GM23338 (cell line): ENCODE data around the gene KAT2B. TPM values are rescaled to one million over a fixed set of nuclear protein-coding genes. Genes with fewer than 3 reads are reported as not detected.

ENCODE experiments used
- ATAC-seq: fragments of 200-7000 bp; cut with Tn5 transposase; 3 replicates; pipeline ENCODE4 v1.9.1; 2020
- DNase-seq: peaks from one replicate; pipeline ENCODE4 v3.0.0-alpha.2; 2015; ENCODE audit warnings: low spot score
- H2AFZ ChIP-seq: fragments of 200-600 bp; sonication (generic); 2 replicates; pipeline ENCODE4 v1.8.0; 2016; ENCODE audit warnings: antibody characterized with exemption, mild to moderate bottlenecking, moderate library complexity
- H3F3A ChIP-seq: fragments of 200-600 bp; sonication (generic); replicated peaks from 2 replicates; pipeline ENCODE4 v1.8.0; 2017; ENCODE audit warnings: antibody characterized with exemption, mixed run types, low read depth
- H3K27ac ChIP-seq: fragments of 200-600 bp; sonication (generic); 2 replicates; pipeline ENCODE4 v1.6.1; 2016; ENCODE audit warnings: low read depth
- H3K27me3 ChIP-seq: fragments of 200-600 bp; sonication (generic); 2 replicates; pipeline ENCODE4 v1.8.0; 2016; ENCODE audit warnings: mild to moderate bottlenecking, mixed run types, moderate library complexity; ENCODE audit not compliant: insufficient read depth
- H3K36me3 ChIP-seq: fragments of 200-600 bp; sonication (generic); 2 replicates; pipeline ENCODE4 v1.8.0; 2016; ENCODE audit warnings: mild to moderate bottlenecking; ENCODE audit not compliant: insufficient read depth
- H3K4me1 ChIP-seq: fragments of 200-600 bp; sonication (generic); 2 replicates; pipeline ENCODE4 v1.8.0; 2016; ENCODE audit warnings: mild to moderate bottlenecking, moderate library complexity; ENCODE audit not compliant: insufficient read depth
- H3K4me2 ChIP-seq: fragments of 200-600 bp; sonication (generic); 2 replicates; pipeline ENCODE4 v1.7.1; 2017; ENCODE audit warnings: mixed run types
- H3K4me3 ChIP-seq: fragments of 200-600 bp; sonication (generic); 2 replicates; pipeline ENCODE4 v1.6.1; 2016; ENCODE audit warnings: mixed run types
- H3K79me2 ChIP-seq: fragments of 200-600 bp; sonication (generic); replicated peaks from 2 replicates; pipeline ENCODE4 v1.8.0; 2017; ENCODE audit warnings: mild to moderate bottlenecking; ENCODE audit not compliant: insufficient read depth
- H3K9me2 ChIP-seq: fragments of 200-600 bp; sonication (generic); 2 replicates; pipeline ENCODE4 v1.8.0; 2017; ENCODE audit not compliant: insufficient read depth
- H4K20me1 ChIP-seq: fragments of 200-600 bp; sonication (generic); replicated peaks from 2 replicates; pipeline ENCODE4 v1.8.0; 2017; ENCODE audit warnings: mild to moderate bottlenecking; ENCODE audit not compliant: insufficient read depth
- H3K27ac Mint-ChIP-seq: 2 replicates; pipeline ENCODE4 v1.8.0; 2020; ENCODE audit warnings: inconsistent platforms, mild to moderate bottlenecking, moderate library complexity, mixed read lengths
- H3K27me3 Mint-ChIP-seq: 3 replicates; pipeline ENCODE4 v1.8.0; 2022; ENCODE audit warnings: low read depth, mild to moderate bottlenecking, moderate library complexity, mixed read lengths, inconsistent platforms; ENCODE audit not compliant: insufficient read depth, poor library complexity
- H3K36me3 Mint-ChIP-seq: 3 replicates; pipeline ENCODE4 v1.8.0; 2021; ENCODE audit warnings: low read depth, mild to moderate bottlenecking, inconsistent platforms, moderate library complexity, mixed read lengths
- H3K4me1 Mint-ChIP-seq: 3 replicates; pipeline ENCODE4 v1.8.0; 2020; ENCODE audit warnings: mild to moderate bottlenecking, inconsistent platforms, mixed read lengths
- H3K4me3 Mint-ChIP-seq: 3 replicates; pipeline ENCODE4 v1.8.0; 2021; ENCODE audit warnings: moderate library complexity, mild to moderate bottlenecking, inconsistent platforms, mixed read lengths
- H3K9me3 Mint-ChIP-seq: 3 replicates; pipeline ENCODE4 v1.8.0; 2020; ENCODE audit warnings: moderate library complexity, mild to moderate bottlenecking, inconsistent platforms, mixed read lengths
- CREB1 ChIP-seq: fragments of 250-450 bp; sonication (Bioruptor Pico); IDR thresholded peaks from 2 replicates; pipeline ENCODE4 v1.5.0; 2020; ENCODE audit warnings: low read depth, mild to moderate bottlenecking, moderate library complexity
- CTCF ChIP-seq, 2 experiments: fragments of 200-600 bp in 1 of 2; sonication (generic) in 1 of 2; conservative IDR thresholded peaks; 2 replicates each; pipeline versions ENCODE4 v1.5.1 to v1.6.1; 2016 to 2017; ENCODE audit warnings: antibody characterized with exemption in 2 of 2, low read depth in 2 of 2, mild to moderate bottlenecking in 2 of 2, moderate library complexity in 1 of 2
- ETS1 ChIP-seq: IDR thresholded peaks from 2 replicates; pipeline ENCODE4 v1.6.1; 2016; ENCODE audit warnings: antibody characterized with exemption
- EZH2 ChIP-seq: fragments of 200-600 bp; sonication (generic); IDR thresholded peaks from one replicate; pipeline ENCODE4 v1.8.0; 2017; ENCODE audit warnings: antibody characterized with exemption, mild to moderate bottlenecking, low read depth; ENCODE audit not compliant: unreplicated experiment
- EZH2phosphoT487 ChIP-seq: fragments of 200-600 bp; sonication (generic); IDR thresholded peaks from one replicate; pipeline ENCODE4 v1.8.1; 2018; ENCODE audit warnings: antibody characterized with exemption; ENCODE audit not compliant: unreplicated experiment
- JUNB ChIP-seq: IDR thresholded peaks from one replicate; pipeline ENCODE4 v1.6.1; 2016; ENCODE audit warnings: antibody characterized with exemption; ENCODE audit not compliant: unreplicated experiment
- NANOG ChIP-seq: IDR thresholded peaks from 2 replicates; pipeline ENCODE4 v1.6.1; 2016; ENCODE audit warnings: antibody characterized with exemption, borderline replicate concordance
- POLR2AphosphoS5 ChIP-seq: IDR thresholded peaks from 2 replicates; pipeline ENCODE4 v1.6.1; 2016; ENCODE audit warnings: antibody characterized with exemption, low read depth
- REST ChIP-seq: IDR thresholded peaks from one replicate; pipeline ENCODE4 v1.6.1; 2018; ENCODE audit warnings: antibody characterized with exemption; ENCODE audit not compliant: unreplicated experiment
- STAT1 ChIP-seq: IDR thresholded peaks from one replicate; pipeline ENCODE4 v1.6.1; 2016; ENCODE audit warnings: antibody characterized with exemption; ENCODE audit not compliant: unreplicated experiment
- ZNF114 ChIP-seq: fragments of 250-450 bp; sonication (Bioruptor Pico); IDR thresholded peaks from 2 replicates; pipeline ENCODE4 v1.5.0; 2020; ENCODE audit warnings: mild to moderate bottlenecking, moderate library complexity
- ZNF331 ChIP-seq: fragments of 250-450 bp; sonication (Bioruptor Pico); IDR thresholded peaks from 2 replicates; pipeline ENCODE4 v1.5.0; 2020; ENCODE audit warnings: low read depth, mild to moderate bottlenecking, moderate library complexity
- ZNF462 ChIP-seq: fragments of 250-450 bp; sonication (Bioruptor Pico); IDR thresholded peaks from 2 replicates; pipeline ENCODE4 v1.5.0; 2020; ENCODE audit warnings: mild to moderate bottlenecking, moderate library complexity
- polyA plus RNA-seq: library from polyadenylated mRNA; unstranded; fragments of >200 nt; fragmentation: Nextera tagmentation; extraction: Ambion mirVana; gene quantifications from 2 replicates; pipeline ENCODE4 v1.2.1, GENCODE V29; 2016
- total RNA-seq: library from RNA; depleted of rRNA; stranded (reverse); fragments of >200 nt; shearing (Covaris generic); gene quantifications from 2 replicates; pipeline ENCODE4 v1.2.3, GENCODE V29; 2014

Gene KAT2B
- total and polyA plus RNA-seq, 2 experiments from 2014 or later = 1.3 to 4.4 TPM

GRCh38 chr3:20181276-20181675 is 141.0 kb downstream of the KAT2B start:
- H3K36me3 ChIP-seq = peaks cover 44% of the 10 kb centered on the region

More at GRCh38 chr3:20181276-20181675, 141.0 kb downstream of the KAT2B start:
- Mint-ChIP-seq H3K27ac (no peak overlapping the region), H3K27me3 (no peaks in the 10 kb centered on the region), H3K4me3 (no peak overlapping the region), H3K4me1 (peaks cover 3% of the 10 kb centered on the region; the same call in 1 of the 3 replicates), H3K36me3 (peaks cover 58% of the 10 kb centered on the region), H3K9me3 (no peaks in the 10 kb centered on the region)
- no peak overlapping the region for H3K27ac ChIP-seq
- no peaks in the 10 kb centered on the region for H3K9me2 ChIP-seq
- ATAC-seq = no peak
- H3K79me2 ChIP-seq = peaks cover 28% of the 10 kb centered on the region
- H3K27me3 ChIP-seq = no peaks in the 10 kb centered on the region
- H2AFZ ChIP-seq = no peak overlapping the region
- peaks cover 10% of the 10 kb centered on the region; the same call in 1 of the 2 replicates for H3K4me1 ChIP-seq
- H3F3A ChIP-seq = no peaks in the 10 kb centered on the region
- 0 out of 2 replicates have a peak, but pooled peaks cover 3% of the 10 kb centered on the region for H4K20me1 ChIP-seq
- no peak overlapping the region for H3K4me2 ChIP-seq
- H3K4me3 ChIP-seq = no peak overlapping the region
- no peak for TF ChIP-seq ETS1
- TF ChIP-seq POLR2AphosphoS5 = no peak
- TF ChIP-seq ZNF114 = no peak
- TF ChIP-seq CTCF (conservative IDR thresholded peaks at IDR 0.05; ENCODE audit: low read depth in 2 of 2) = no peak
- no peak for TF ChIP-seq STAT1
- no peak for TF ChIP-seq ZNF331 (CRISPR knock-in tag)
- TF ChIP-seq CREB1 = no peak
- no peak for TF ChIP-seq NANOG
- no peak for TF ChIP-seq REST
- TF ChIP-seq JUNB = no peak
- TF ChIP-seq EZH2phosphoT487 = no peak
- TF ChIP-seq EZH2 = no peak
- no peak for TF ChIP-seq ZNF462 (CRISPR knock-in tag)
- DNase-seq = no peak
